ENCODE measurements around the gene CRHR1.

DNA sequence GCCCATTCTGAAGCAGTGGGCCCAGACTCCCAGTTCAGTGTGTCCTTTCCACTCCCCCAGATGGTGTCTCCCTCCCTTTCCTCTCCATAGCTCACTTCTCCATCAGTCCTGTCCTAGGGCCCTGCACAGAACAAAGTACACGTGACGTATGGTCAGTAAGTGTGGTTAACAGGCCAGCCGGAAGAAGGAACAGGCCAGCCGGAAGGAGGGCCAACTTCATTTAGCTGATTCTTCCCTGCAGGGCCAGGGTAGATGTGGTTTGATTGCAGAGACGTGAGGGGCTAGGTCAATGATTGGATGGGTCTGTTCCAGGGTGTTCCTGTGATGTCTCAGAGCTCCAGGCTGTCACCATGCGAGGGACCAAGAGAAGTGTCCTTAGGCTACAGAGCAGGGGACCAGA, 31.6 kb downstream of the CRHR1 start:
- TF ChIP-seq, protein P1, sequence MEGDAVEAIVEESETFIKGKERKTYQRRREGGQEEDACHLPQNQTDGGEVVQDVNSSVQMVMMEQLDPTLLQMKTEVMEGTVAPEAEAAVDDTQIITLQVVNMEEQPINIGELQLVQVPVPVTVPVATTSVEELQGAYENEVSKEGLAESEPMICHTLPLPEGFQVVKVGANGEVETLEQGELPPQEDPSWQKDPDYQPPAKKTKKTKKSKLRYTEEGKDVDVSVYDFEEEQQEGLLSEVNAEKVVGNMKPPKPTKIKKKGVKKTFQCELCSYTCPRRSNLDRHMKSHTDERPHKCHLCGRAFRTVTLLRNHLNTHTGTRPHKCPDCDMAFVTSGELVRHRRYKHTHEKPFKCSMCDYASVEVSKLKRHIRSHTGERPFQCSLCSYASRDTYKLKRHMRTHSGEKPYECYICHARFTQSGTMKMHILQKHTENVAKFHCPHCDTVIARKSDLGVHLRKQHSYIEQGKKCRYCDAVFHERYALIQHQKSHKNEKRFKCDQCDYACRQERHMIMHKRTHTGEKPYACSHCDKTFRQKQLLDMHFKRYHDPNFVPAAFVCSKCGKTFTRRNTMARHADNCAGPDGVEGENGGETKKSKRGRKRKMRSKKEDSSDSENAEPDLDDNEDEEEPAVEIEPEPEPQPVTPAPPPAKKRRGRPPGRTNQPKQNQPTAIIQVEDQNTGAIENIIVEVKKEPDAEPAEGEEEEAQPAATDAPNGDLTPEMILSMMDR (IDR thresholded peaks at IDR 0.05) = no peak
- no peak for TF ChIP-seq POLR2A (IDR thresholded peaks at IDR 0.05)
